Activated effector memory CD4-positive, alpha-beta T cell treated with anti-CD3 and anti-CD28 coated beads, Interleukin-2, amount 50 U/mL, for 16 hours (primary cell): ENCODE results near the gene HYLS1.
A peak's percentile ranks its signal among the peaks of the same experiment; 100 is the strongest.
"Not testable (repeated sequence)": the region's sequence is repeated elsewhere in the genome, so short reads cannot be mapped to it uniquely, and the experiment has no call there.

ENCODE experiments used
- DNase-seq: peaks from one replicate; pipeline ENCODE4 v3.0.0-alpha.2; 2020

The HYLS1 gene

GRCh38 chr11:125903711-125904659, 16.5 kb downstream of the HYLS1 start, which contains the start of gene DDX25:
TSS of gene DDX25 (plus strand) at chr11:125904508. CDS start at chr11:125904518, 10 bp downstream.
- DNase-seq, result peak; percentile 69

GRCh38 chr11:125904678-125905077, 17.2 kb downstream of the HYLS1 start:
- DNase-seq, result no peak

- DNase-seq, result no peak
These were observed 22.9 kb downstream of the HYLS1 start for GRCh38 chr11:125910226-125910849.

DNA sequence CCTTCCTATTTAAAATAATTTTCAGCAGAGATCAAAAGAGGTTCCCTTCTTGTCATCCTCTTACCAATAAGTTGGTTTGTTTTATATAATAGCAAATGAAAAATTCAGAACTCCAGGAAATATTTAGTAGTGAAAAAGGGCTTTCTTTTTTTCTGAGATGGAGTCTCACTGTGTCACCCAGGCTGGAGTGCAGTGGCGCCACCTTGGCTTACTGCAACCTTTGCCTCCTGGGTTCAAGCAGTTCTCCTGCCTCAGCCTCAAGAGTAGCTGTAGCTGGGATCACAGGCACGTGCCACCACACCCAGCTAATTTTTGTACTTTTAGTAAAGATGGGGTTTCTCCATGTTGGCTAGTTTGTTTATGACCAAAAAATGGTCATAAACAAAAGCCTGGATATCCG, 27.1 kb downstream of the HYLS1 start:
- DNase-seq, result not testable (repeated sequence)

DNA sequence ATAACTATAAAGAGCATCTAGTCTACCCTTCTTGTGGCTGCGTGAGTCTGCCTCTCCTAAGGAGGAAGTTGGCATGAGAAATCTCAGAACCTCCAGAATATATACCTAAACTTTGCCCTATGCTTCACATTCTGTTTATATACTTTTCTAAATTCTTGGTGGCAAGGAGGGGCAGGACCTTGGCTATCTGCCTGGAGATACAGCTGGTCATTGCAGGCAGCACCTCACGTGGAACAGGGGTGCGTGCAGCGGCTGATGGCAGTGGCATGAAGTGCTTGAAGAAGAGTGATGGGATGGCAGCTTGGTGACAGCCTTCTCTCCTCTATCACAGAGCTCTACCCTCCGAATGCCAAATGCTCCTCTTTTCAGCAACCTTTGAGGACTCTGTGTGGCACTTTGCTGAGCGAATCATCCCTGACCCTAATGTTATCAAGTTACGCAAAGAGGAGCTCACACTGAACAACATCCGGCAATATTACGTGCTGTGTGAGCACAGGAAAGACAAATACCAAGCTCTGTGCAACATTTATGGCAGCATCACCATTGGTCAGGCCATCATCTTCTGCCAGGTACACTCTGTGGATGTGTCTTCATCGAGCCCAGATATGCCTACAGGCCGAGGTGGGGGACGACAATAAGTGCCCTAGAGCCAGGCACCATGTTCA, 29.3 kb downstream of the HYLS1 start:
- no peak for DNase-seq

- no peak for DNase-seq
These were observed 30.8 kb downstream of the HYLS1 start for GRCh38 chr11:125918140-125918840.

DNA sequence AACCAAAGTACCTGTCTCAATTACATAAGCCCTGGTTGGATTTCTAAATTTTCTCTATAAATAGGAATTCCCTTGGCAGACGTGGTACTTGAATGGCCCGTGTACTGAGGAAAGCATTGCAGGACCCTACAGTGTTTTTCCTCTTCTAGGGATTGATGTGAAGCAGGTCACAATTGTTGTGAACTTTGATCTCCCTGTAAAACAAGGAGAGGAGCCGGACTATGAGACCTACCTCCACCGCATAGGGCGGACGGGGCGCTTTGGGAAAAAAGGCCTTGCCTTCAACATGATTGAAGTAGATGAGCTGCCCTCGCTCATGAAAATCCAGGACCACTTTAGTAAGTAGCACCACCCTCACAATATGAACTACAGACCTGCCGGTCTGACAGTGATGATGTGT, 33.6 kb downstream of the HYLS1 start:
- DNase-seq, result no peak

DNA sequence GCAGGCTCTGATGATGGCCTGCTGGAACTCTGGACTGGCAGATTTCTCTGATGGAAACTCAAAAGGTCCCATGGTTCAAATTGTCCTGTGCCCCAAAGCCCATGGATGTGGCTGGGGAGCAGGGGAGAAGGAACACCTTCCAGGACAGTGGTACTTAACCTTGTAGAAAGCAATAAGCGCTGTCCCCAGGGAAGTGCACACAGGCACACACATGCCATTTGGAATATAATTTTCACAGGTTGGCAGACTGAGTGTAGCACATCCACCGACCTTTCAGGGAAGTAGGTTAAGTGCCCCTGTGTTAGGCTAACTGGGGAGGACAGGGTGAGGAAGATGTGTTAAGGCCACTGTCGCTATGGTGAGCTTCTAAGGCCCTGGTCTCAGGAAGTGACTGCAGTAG, 34.7 kb downstream of the HYLS1 start:
- DNase-seq, result no peak

GRCh38 chr11:125923012-125923579, 35.6 kb downstream of the HYLS1 start:
- DNase-seq, result peak; percentile 76

DNA sequence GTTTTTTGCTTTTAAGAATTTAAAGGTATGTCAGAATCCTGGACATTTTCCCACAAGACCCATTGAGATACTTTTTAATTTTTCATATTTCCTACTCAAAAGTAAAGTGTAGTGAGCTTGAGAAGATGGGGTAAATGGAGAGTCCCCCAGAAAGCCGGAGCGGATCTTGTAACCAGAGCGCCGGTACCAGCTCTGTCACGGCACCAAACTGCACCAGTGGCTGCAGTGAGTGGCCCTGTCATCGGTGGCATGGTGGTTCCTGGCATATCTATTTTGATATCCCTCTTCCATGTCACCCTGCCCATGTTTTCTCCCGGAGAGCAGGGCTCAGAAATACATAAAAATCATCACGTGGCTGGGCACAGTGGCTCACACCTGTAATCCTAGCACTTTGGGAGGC, 36.2 kb downstream of the HYLS1 start:
- DNase-seq, result no peak

DNA sequence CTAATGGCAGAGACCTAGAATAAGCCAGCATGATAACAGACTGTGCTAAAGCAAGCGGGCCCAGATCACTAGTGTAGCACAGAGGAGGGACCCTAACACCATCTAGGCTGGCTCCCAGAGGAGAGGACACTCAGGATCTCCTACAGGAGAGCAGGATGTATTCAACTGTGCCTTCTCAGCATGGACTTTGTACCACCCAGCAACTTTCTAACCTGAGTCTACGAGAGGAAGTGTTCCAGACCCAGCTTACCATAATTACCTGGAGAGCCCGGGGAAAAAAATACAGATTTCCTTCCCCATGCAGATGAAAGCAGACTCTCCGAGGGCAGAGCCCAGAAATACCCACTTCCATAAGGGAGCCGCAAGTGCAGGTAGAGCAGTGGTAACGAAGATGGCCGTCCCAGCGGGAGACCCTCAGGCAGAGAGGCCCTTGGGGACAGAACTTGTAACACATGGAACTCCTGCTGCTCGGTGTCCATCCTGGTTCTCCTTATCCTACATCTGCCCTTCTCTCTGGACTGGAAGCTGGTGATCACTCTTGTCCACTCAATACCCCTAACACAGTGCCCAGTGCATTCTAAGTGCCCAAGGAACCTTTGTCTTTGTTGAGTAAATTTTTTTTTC, 37.0 kb downstream of the HYLS1 start:
- DNase-seq, result no peak

DNA sequence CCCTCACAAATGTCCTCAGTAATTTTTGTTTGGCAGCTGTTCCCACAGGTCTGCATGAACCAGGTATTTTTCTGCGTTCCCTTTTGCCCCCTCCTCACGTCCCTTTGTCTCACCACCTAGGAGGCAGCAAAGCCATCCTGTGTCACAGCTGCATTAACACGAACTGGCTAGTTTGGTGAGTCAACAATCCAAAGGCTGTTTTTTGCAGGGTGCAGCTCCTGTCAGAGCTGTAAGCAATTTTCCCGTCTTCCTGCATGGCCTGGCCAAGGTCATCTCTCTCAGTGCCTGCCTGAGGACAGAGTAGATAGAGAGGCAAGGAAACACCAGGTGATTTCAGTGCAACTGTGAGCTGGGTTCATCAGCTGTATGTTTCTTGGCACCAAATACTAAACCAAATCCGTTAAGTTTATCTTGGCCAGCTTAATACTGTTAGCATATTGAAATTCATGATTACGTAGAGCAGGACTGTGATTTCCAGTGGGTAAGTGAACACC, 37.8 kb downstream of the HYLS1 start:
- no peak for DNase-seq

GRCh38 chr11:125925804-125926203, 38.3 kb downstream of the HYLS1 start:
- no peak for DNase-seq

DNA sequence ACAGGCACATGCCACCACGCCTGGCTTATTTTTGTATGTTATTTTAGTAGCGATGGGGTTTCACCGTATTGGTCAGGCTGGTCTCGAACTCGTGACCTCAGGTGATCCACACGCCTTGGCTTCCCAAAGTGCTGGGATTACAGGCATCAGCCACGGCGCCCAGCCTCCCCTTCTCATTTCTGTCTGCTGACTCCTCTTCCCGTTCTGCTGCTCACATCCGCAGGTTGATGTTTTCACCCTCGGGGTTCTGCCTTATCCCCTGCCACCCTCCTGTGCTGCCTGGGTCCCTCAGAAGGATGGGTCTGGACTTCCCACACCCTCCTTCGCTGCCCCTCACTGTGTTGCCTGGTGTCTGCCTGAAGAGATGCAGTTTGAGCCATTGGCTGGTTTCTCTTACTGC, 39.2 kb downstream of the HYLS1 start:
- no peak for DNase-seq

- no peak for DNase-seq
These were observed 42.1 kb downstream of the HYLS1 start for GRCh38 chr11:125929445-125930075.

DNA sequence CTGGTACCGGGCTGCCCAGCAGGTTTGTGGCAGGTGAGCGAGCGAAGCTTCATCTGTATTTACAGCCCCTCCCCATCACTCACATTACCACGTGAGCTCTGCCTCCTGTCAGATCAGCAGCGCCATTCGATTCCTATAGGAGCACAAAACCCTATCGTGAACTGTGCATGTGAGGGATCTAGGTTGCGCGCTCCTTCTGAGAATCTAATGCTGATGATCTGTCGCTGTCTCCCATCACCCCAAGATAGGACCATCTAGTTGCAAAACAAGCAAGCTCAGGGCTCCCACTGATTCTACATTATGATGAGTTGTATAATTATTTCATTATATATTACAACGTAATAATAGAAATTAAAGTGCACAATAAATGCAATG, 42.6 kb downstream of the HYLS1 start:
- no peak for DNase-seq

GRCh38 chr11:125931116-125931515, 43.6 kb downstream of the HYLS1 start:
- no peak for DNase-seq

- DNase-seq, result no peak
These were observed 44.2 kb downstream of the HYLS1 start for GRCh38 chr11:125931668-125932067.

GRCh38 chr11:125932301-125932700, 44.8 kb downstream of the HYLS1 start:
- no peak for DNase-seq

DNA sequence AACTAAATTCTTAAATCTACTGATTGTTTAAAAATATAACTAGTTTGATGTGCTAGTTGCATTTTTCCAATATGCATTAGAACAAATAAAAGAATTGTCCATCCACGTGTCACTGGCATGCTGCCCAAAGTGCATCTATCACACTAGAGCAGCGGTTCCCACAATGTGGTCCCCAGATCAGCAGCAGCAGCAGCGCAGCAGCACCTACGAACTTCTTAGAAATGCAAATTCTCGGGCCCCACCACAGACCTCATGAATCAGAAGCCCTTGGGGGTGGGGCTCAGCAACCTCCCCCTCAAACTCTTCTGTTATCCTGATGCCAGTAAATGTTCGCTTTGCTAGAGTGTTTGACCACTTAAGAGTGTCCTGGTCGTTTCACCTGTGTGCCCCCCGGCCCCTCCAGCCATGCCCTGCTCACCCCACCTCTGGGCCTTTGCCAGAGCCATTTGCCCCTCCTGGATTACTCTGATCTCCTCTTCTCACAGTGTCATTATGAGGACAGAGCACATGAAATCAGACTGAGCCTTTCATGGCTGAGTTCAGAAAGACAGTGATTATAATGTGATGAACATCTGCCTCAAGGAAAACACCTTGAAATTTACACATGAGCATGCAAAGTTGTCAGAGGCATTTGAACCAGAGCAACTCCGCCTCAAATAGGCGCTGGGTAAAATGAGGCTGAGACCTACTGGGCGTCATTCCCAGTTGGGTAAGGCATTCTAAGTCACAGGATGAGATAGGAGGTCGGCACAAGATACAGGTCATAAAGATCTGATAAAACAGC, 45.8 kb downstream of the HYLS1 start:
- DNase-seq, result no peak

DNA sequence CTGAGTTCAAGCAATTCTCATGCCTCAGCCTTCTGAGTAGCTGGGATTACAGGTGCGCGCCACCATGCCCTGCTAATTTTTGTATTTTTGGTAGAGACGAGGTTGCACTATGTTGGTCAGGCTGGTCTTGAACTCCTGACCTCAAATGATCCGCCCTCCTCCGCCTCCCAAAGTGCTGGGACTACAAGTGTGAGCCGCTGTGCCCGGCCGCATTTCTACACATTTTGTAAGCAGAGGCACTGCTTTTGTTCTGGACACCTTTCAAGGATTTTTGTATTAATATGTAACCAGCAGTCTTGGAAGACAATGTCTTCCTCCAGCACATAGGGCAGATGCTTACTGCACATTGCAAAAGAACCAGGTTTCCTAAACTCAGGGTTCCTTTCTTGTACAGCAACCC, 47.0 kb downstream of the HYLS1 start:
- no peak for DNase-seq
